Right lobe of liver (tissue), 4 donors: ENCODE data around the gene FBLN2.

Experiments used
- POLR2A ChIP-seq: fragments of 450-650 bp; IDR thresholded peaks from one replicate; pipeline ENCODE4 v1.6.1; 2017; ENCODE audit warnings: antibody characterized with exemption, mild to moderate bottlenecking
- TF ChIP-seq, protein P1 (sequence below), 4 donors: fragments of 200-600 bp in 3 of 4; fragments of 450-650 bp in 1 of 4; IDR thresholded peaks; one replicate each; pipeline versions ENCODE4 v1.5.1 to v1.8.0; 2016 to 2022; ENCODE audit warnings: antibody characterized with exemption in 4 of 4, mild to moderate bottlenecking in 2 of 4
- donor health status: DM: no; HTN: no; CAD: no.
- donor health status: DM: no; HTN: no; CAD: no.
- donor health status: DM: no; HTN: yes; CAD: no.

DNA sequence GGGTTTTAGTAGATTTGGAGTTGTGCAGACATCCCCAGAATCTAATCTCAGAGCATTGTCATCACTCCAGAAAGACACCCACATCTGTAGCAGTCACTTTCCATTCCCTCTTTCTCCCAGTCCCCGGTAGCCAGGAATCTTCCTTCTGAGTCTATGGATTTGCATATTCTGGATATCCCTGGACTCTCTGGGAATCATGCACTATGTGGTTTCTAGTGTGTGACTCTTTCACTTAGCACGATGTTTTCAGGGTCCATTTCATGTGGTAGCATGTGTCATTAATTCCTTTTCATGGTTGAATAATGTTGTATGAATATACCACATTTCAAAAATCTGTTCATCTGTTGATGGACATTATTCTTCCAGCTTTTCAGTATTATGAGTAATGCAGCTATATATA is 29.3 kb downstream of the FBLN2 start:
- TF ChIP-seq, protein P1, sequence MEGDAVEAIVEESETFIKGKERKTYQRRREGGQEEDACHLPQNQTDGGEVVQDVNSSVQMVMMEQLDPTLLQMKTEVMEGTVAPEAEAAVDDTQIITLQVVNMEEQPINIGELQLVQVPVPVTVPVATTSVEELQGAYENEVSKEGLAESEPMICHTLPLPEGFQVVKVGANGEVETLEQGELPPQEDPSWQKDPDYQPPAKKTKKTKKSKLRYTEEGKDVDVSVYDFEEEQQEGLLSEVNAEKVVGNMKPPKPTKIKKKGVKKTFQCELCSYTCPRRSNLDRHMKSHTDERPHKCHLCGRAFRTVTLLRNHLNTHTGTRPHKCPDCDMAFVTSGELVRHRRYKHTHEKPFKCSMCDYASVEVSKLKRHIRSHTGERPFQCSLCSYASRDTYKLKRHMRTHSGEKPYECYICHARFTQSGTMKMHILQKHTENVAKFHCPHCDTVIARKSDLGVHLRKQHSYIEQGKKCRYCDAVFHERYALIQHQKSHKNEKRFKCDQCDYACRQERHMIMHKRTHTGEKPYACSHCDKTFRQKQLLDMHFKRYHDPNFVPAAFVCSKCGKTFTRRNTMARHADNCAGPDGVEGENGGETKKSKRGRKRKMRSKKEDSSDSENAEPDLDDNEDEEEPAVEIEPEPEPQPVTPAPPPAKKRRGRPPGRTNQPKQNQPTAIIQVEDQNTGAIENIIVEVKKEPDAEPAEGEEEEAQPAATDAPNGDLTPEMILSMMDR (IDR thresholded peaks at IDR 0.05) = no peak
- TF ChIP-seq POLR2A = no peak
